Natural killer cell (primary cell): Measurements from ENCODE around the gene TINAG. TPM values are rescaled to one million over a fixed set of nuclear protein-coding genes. Genes with fewer than 3 reads are reported as not detected.

Source experiments
- ATAC-seq, 3 donors: fragments of 150-1000 bp in 2 of 3; fragments of 200-7000 bp in 1 of 3; cut with Tn5 transposase; 1 replicate in 1 of 3; 2 replicates in 2 of 3; pipeline ENCODE4 v1.10.0; 2021; ENCODE audit warnings: mild to moderate bottlenecking in 2 of 3, moderate library complexity in 2 of 3
- DNase-seq, 2 donors: peaks; one replicate each; pipeline versions ENCODE4 v3.0.0 to v3.0.0-alpha.2; 2013 to 2021; ENCODE audit warnings: mixed read lengths in 1 of 2
- H3K27ac ChIP-seq: one replicate; pipeline ENCODE4 v1.5.1; 2013; ENCODE audit warnings: mild to moderate bottlenecking, low read length
- H3K27me3 ChIP-seq: one replicate; pipeline ENCODE4 v1.6.1; 2013; ENCODE audit warnings: low read length; ENCODE audit not compliant: control insufficient read depth, insufficient read depth
- H3K36me3 ChIP-seq: one replicate; pipeline ENCODE4 v1.6.1; 2013; ENCODE audit warnings: low read length; ENCODE audit not compliant: control insufficient read depth, insufficient read depth
- H3K4me1 ChIP-seq: one replicate; pipeline ENCODE4 v1.6.1; 2013; ENCODE audit warnings: low read length; ENCODE audit not compliant: control insufficient read depth, insufficient read depth
- H3K4me3 ChIP-seq: one replicate; pipeline ENCODE4 v1.5.1; 2013; ENCODE audit warnings: low read length
- H3K9me3 ChIP-seq: one replicate; pipeline ENCODE4 v1.6.1; 2013; ENCODE audit warnings: low read length; ENCODE audit not compliant: control insufficient read depth, insufficient read depth
- H3K27ac Mint-ChIP-seq, 2 donors: one replicate each; pipeline ENCODE4 v1.8.0; 2022; ENCODE audit warnings: mild to moderate bottlenecking in 2 of 2, mixed read lengths in 2 of 2, moderate library complexity in 1 of 2
- H3K27me3 Mint-ChIP-seq, 2 donors: one replicate each; pipeline ENCODE4 v1.8.0; 2022; ENCODE audit warnings: low read depth in 2 of 2, mixed read lengths in 2 of 2
- H3K36me3 Mint-ChIP-seq: one replicate; pipeline ENCODE4 v1.8.0; 2022; ENCODE audit warnings: mixed read lengths
- H3K4me1 Mint-ChIP-seq, 2 donors: one replicate each; pipeline ENCODE4 v1.8.0; 2022; ENCODE audit warnings: mixed read lengths in 2 of 2
- H3K4me3 Mint-ChIP-seq: one replicate; pipeline ENCODE4 v1.8.0; 2022; ENCODE audit warnings: mild to moderate bottlenecking, moderate library complexity, mixed read lengths
- H3K9me3 Mint-ChIP-seq, 2 donors: one replicate each; pipeline ENCODE4 v1.8.0; 2022; ENCODE audit warnings: mixed read lengths in 2 of 2
- CTCF ChIP-seq: fragments of 200-600 bp; IDR thresholded peaks from one replicate; pipeline ENCODE4 v1.8.0; 2022; ENCODE audit warnings: antibody characterized with exemption
- WGBS: methylation state at CpG from one replicate; pipeline ENCODE4 v1.1.7; 2013; ENCODE audit warnings: missing lambda C conversion rate; ENCODE audit not compliant: insufficient coverage; 5-methylcytosine and 5-hydroxymethylcytosine counted together
- intact Hi-C: fragments of 100-400 bp; cut with micrococcal nuclease; formaldehyde crosslinking; loops from one replicate; pipeline ENCODE4 v1.14.2; 2022
- total RNA-seq, 4 donors: library from RNA; stranded (reverse); fragments of 120-200 nt in 1 of 4; gene quantifications; one replicate each; pipeline versions ENCODE4 v1.2.3 to v1.2.4, GENCODE V29; 2013 to 2022

Gene TINAG
- total RNA-seq, 3 donors from 2014 or later (not counting 1 experiment from before 2014, with no cell fraction given), result not detected

GRCh38 chr6:54386295-54386694, 78.1 kb downstream of the TINAG start:
- intact Hi-C loops, result no loop called here
- no peaks in the 10 kb centered on the region for H3K27me3 Mint-ChIP-seq
- DNase-seq (no peak), ATAC-seq (no peak)
- peaks cover 2% of the 10 kb centered on the region for H3K36me3 Mint-ChIP-seq
- H3K9me3 Mint-ChIP-seq, result peaks cover 13% of the 10 kb centered on the region in 2 donors
- H3K4me1 Mint-ChIP-seq, result no peaks in the 10 kb centered on the region
- Histone ChIP-seq H3K27ac (no peak overlapping the region), H3K4me1 (no peaks in the 10 kb centered on the region), H3K9me3 (no peaks in the 10 kb centered on the region), H3K36me3 (no peaks in the 10 kb centered on the region), H3K27me3 (no peaks in the 10 kb centered on the region), H3K4me3 (no peak overlapping the region)
- no peak overlapping the region for H3K27ac Mint-ChIP-seq
- TF ChIP-seq CTCF, result no peak
- WGBS, result 87% methylated on average over 5 of the region's 5 CpGs
- no peak overlapping the region for H3K4me3 Mint-ChIP-seq

GRCh38 chr6:54390362-54390761, 82.1 kb downstream of the TINAG start:
- Histone ChIP-seq H3K36me3 (no peaks in the 10 kb centered on the region), H3K27ac (no peak overlapping the region), H3K27me3 (no peaks in the 10 kb centered on the region), H3K4me3 (no peak overlapping the region), H3K9me3 (no peaks in the 10 kb centered on the region), H3K4me1 (no peaks in the 10 kb centered on the region)
- H3K27me3 Mint-ChIP-seq, result no peaks in the 10 kb centered on the region
- ATAC-seq (no peak), DNase-seq (no peak)
- intact Hi-C loops, result no loop called here
- TF ChIP-seq CTCF, result no peak
- no peak overlapping the region for H3K27ac Mint-ChIP-seq
- H3K36me3 Mint-ChIP-seq, result peaks cover 8% of the 10 kb centered on the region
- no peak overlapping the region for H3K4me3 Mint-ChIP-seq
- no peaks in the 10 kb centered on the region for H3K4me1 Mint-ChIP-seq
- peaks cover 12 to 15% of the 10 kb centered on the region in 2 donors for H3K9me3 Mint-ChIP-seq

GRCh38 chr6:54391577-54391976, 83.3 kb downstream of the TINAG start:
- Histone ChIP-seq H3K36me3 (no peaks in the 10 kb centered on the region), H3K27ac (no peak overlapping the region), H3K9me3 (no peaks in the 10 kb centered on the region), H3K27me3 (no peaks in the 10 kb centered on the region), H3K4me1 (no peaks in the 10 kb centered on the region), H3K4me3 (no peak overlapping the region)
- no peak for TF ChIP-seq CTCF
- peaks cover 9 to 13% of the 10 kb centered on the region in 2 donors for H3K9me3 Mint-ChIP-seq
- WGBS, result 92% methylated on average over 5 of the region's 5 CpGs
- H3K36me3 Mint-ChIP-seq, result peaks cover 8% of the 10 kb centered on the region
- H3K27ac Mint-ChIP-seq, result no peak overlapping the region
- H3K27me3 Mint-ChIP-seq, result no peaks in the 10 kb centered on the region
- ATAC-seq (no peak), DNase-seq (no peak)
- H3K4me3 Mint-ChIP-seq, result no peak overlapping the region
- H3K4me1 Mint-ChIP-seq, result no peaks in the 10 kb centered on the region
- intact Hi-C loops, result no loop called here

- H3K9me3 Mint-ChIP-seq, result peaks cover 8 to 11% of the 10 kb centered on the region in 2 donors
- Histone ChIP-seq H3K27me3 (no peaks in the 10 kb centered on the region), H3K4me3 (no peak overlapping the region), H3K36me3 (no peaks in the 10 kb centered on the region), H3K4me1 (no peaks in the 10 kb centered on the region), H3K9me3 (no peaks in the 10 kb centered on the region), H3K27ac (no peak overlapping the region)
- WGBS, result no CpG with 5 or more reads among the region's 1 CpG
- ATAC-seq (no peak), DNase-seq (no peak)
- no peak overlapping the region for H3K27ac Mint-ChIP-seq
- H3K36me3 Mint-ChIP-seq, result no peaks in the 10 kb centered on the region
- TF ChIP-seq CTCF, result no peak
- H3K4me3 Mint-ChIP-seq, result no peak overlapping the region
- no peaks in the 10 kb centered on the region for H3K27me3 Mint-ChIP-seq
- intact Hi-C loops, result no loop called here
- no peaks in the 10 kb centered on the region for H3K4me1 Mint-ChIP-seq
Observed at GRCh38 chr6:54403096-54403495, 94.9 kb downstream of the TINAG start.
